DMS153 (cell line): Measurements from ENCODE around the gene SND1.

Experiments
- DNase-seq: peaks from one replicate; lab custom pipeline; 2025; lab: John Stamatoyannopoulos, UW

Gene SND1

DNA sequence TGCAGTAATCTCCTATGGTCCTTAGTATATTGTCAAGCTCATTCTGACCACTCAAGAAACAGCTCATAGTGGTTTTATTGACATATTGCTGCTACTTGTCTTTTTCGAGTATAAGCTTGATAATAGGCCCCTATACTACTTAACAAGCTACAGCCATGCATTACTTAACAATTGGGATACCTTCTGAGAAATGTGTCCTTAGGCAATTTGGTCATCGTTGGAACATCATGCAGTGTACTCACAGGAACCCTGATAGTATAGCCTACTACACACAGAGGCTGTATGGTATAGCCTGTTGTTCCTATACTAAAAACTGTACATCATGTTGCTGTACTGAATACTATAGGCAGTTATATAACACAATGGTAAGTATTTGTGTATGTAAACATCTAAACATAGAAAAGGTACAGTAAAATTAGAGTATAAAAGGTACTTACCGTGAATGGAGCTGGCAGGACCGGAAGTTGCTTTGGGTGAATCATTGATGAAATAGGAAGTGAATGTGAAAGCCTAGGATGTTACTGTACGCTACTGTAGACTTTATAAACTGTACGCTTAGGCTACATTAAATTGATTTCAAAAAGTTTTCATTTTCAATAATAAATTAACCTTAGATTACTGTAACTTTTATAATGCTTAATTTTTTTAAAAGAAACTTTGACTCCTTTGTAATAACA is 218.4 kb downstream of the SND1 start:
- no peak for DNase-seq

DNA sequence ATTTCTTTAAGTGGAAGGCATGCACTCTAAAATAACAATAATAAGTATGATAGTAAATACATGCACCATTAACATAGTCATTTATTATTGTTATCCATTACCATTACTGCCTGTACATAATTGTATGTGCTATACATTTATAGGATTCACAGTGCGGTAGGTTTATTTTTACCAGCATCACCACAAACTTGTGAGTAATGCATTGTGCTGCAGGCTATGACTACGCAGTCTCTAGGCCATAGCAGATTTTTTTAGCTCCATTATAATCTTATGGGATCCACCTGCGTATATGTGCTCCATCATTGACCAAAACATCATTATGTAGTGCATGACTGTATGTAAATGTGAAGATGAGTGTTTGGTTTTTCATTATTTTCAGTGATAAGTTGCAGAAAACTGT is 219.2 kb downstream of the SND1 start:
- no peak for DNase-seq

DNA sequence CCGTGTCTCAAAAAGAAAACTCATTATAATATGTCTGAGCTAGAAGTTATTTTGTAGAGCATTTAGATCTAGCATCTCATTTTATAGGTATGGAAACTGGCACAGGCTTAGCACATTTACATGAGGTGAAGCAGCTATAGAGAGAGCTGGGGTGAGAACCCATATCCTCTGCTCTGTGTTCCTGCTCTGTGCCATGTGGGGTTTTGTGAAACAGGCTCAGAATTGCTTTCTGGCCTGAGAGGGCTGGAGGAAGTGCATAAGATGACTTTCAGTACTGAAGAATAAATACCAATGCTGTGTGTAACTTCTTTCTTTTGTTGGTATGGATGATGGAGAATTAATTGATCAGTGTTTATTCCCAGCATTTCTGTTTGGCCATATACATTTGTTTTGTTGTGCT is 220.1 kb downstream of the SND1 start:
- no peak for DNase-seq

DNA sequence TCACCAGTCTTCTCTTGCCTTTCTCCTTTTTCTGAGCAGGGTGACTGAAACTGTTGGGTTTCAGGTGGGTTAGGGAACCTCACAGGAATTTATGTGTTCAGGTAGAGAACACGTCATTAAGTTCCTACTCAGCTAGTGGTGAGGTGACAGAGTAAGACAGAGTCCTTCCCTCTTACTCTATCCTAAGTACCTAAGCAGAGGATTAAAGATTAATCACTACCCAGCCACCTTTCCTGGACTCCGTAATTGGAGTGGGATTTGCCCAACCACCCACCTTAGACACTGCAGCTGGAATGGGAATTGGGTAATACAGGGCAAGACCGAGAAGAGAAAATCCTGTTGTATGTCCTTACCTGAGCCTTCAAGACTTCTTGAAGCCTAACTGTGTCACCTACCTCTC is 221.2 kb downstream of the SND1 start:
- no peak for DNase-seq

DNA sequence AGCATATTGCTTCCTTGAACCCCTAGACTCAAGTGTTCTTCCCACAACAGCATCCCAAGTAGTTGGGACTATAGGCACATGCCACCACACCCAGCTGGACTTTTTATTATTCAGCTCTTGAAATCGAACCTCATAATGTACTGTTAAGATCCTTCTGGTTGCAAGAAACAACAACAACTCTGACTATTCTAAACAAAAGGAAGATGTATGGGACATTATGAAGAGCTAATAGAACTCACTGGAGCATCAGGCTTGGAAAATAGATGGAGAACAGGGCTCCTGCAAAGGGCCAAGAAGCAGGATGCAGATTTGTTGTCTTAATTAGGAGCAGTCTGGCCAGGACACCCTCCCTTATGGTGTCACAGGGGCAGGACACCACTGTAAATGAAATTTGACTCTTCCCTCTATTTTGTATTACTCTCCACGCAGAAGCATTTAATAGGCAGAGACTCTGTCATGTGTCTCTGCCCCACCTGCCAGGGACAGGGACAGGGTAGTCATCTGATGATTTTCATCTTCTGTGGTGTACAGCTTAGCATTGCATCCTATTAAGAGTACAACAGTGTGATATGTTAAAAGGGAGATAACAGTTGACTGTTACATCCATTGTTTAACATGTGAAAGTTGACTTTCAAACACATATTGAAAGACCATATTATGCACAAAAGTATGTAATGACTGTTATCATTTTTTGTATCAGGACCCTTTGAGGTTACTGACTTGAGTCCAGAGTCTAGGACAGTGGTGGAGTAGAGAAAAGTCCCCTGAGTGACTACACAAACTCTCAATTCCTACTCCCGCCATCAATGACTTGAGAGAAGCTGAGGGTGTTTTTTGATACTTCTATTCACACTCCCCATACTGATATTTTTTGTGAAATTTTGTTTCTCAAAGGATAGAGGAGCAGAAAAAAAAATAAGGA is 222.0 kb downstream of the SND1 start:
- no peak for DNase-seq

DNA sequence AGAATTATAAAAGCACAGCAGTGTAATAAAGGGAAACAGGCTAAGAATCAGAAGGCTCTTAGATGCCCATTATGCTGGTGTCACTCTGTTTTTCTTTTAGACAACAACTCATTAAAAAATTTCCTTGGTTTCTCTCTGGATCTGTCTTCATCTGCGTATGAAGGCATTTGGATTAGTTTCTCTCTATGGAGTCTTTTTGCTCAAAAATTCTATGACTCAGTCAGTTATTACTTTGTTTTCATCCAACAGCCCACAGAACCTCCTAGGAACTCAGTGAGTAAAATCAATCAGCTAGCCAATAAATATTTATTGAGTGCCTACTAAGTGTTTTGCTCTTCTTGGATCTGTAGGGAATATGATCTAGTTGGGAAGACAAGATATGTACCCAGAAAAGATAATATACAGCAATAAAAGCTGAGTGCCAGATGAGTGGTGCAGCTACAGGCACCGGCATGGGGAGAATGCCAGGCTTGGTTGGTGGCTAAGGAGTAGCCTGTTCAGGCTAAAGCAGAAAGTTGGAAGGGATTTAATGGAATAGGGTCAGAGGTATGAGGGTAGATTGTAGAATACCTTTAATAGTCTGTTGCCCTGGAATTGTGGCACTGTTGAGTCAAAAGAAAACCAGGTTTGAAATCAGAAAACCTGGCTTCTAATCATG is 223.1 kb downstream of the SND1 start:
- no peak for DNase-seq

DNA sequence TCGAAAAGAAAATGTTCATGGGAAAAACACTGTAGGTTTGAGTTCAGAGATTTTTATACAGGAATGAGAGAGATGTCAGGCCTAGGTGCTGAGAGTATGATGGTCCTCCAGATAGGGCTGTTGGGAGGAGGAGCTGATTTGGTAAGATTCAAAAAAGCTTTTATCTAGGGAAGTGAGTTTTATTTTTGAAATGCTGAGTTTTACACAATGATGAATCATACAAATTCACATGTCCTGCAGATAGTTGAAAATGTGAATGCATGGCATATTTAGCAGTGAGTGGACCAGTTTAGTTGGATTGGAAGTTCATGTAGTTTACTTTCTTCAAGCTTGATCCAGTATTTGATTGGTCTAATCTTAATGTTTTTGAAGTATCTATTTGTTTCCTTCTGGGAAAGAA is 224.4 kb downstream of the SND1 start:
- no peak for DNase-seq

DNA sequence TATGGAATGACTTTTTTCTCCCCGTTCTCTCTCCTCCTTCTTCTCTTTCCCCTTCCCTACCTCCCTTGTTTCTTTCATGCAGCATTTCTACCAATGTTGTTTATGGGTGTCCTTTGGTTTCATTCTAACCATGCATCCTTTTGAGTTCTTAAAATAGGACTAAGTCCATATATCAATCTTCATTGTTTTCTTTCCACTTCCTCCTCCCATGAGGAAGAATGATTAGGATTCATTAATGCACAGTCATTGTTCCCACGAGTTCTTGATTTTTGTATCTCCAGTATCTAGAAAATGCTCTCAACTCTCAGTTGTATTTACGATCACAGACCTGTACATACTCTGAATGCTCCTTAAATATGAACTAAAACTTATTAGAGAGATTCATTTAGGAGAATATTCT is 226.0 kb downstream of the SND1 start:
- DNase-seq = no peak

DNA sequence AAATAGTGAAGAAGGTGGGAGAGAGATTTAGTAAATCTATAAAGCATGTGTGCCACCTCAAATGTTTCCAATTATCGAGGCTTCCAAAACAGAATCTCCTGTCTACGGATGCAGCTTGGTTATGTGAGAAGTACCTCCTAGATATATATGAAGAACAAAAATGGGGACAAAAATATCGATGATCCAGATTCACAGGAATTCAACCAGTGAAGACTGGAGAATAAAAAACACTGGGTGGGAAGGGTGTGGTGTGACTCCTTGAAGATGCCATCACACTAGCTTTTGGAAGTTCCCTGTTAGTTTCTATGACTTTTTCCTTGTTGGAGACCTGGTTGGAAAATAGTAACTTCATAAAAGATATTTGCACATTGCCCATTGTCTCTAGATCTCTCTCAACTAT is 226.8 kb downstream of the SND1 start:
- DNase-seq = no peak

DNA sequence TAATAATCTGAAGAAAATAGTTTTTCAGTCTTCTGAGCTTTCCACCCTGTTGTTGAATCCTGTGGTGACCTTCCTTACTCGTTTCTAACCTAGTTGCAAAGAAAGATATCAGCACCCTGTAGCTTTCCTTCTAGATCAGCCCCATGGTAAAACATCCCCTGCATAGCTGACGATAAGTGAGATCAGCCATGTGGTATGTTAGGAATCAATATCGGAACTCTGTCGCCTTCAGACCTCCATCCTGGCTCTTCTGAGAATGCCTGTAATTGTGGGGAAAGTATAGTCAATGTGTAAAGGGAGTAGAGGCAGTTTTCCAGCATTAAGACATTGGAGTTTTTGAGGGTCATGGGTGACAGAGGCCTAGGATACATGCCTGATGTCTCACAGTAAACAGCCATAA is 227.4 kb downstream of the SND1 start:
- no peak for DNase-seq

DNA sequence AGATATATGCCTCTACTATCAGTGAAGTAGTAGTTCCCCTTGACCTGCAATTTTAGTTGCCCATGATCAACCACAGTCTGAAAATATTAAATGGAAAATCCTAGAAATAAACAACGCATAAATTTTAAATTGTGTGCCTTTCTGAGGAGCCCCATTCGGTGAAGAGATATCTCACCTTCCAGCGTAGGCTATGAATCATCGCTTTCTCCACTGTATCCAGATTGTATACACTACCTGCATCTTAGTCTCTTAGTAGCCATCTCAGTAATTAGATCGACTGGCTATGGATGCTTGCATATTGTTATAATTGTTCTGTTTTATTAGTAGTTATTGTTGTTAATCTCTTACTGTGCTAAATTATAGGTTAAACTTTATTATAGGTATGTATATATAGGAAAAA is 227.9 kb downstream of the SND1 start:
- DNase-seq = no peak

DNA sequence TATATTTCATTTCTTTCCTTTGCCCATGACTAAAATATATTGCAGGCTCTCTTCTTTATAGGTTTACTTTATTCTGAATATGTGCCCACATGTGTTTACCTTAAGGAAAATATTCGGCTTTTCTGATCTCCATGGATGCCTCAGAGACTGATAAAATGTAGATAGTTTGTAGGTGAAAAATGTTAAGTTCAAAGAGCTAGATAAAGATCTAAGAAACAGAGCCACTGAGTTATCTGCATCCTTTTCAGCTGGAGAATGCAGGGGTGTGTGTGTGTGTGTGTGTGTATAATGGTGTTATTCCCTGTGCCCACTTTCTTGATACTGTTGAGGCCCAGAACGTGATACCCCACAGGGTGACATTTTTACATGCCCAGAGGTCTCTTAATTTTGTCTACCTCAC is 228.5 kb downstream of the SND1 start:
- no peak for DNase-seq

DNA sequence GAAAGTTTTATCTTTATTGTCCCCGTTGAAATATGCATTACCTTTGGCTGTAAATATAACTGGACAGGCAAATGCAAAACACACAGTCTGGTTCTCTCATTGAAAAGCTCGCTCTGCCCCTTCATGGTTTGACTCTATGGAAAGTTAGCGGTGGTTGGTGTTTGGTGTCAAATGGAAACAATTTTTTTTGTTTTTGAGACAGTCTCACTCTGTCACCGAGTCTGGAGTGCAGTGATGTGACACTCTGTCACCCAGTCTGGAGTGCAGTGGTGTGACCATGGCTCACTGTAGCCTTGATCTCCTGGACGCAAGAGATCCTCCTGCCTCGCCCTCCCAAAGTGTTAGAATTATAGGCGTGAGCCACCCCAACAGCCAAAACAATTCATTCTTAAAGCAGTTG is 229.6 kb downstream of the SND1 start:
- DNase-seq = no peak

DNA sequence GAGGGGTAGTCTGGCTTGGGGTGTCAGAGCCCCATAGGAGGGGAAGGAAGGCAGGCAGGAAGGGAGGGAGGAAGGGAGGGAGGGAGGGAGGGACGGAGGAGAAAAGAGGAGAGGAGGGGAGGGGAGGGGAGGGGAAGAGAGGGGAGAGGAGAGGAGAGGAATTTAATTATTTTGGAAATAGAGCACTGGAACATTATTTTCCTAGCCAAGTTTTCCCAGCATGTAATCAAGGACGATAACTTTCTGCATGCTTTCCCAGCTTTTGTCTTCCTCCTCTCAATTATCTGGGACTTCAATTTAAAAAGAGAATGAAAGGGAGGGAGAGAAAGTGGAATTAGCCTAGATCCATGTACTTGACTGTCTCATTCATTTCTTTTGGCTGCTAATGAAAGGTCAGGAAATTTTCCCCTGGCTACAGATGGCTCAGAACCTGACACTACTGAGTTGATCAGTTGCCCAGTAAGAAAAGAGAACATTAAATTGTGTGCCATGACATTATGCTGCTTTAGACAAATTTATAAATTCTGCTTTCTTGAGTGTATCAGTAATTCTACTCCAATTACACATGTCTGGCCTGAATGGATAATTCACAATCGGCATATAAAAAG is 230.4 kb downstream of the SND1 start:
- no peak for DNase-seq

DNA sequence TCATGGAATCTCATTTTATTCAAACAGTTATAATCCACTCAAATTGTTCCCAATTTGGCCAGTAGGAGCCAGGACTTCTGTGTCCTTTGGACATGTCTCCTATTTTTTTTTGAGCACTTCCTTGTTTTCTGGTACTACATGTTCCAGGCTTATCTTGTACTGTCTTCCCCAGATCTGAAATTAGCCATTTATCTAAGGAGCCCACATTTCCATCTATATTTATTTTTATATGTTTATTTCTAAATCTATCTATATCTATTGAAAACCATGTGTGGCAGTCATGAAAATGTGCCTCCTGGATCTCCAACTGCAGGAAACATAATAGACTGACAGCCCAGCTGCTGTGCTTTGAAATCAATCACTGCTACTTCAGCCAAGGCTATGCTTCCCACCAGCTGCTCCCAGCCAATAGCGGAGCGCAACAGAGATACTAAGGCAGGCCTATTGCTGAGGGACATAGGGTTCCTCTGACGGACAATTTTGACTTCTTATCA is 232.1 kb downstream of the SND1 start:
- DNase-seq = no peak

DNA sequence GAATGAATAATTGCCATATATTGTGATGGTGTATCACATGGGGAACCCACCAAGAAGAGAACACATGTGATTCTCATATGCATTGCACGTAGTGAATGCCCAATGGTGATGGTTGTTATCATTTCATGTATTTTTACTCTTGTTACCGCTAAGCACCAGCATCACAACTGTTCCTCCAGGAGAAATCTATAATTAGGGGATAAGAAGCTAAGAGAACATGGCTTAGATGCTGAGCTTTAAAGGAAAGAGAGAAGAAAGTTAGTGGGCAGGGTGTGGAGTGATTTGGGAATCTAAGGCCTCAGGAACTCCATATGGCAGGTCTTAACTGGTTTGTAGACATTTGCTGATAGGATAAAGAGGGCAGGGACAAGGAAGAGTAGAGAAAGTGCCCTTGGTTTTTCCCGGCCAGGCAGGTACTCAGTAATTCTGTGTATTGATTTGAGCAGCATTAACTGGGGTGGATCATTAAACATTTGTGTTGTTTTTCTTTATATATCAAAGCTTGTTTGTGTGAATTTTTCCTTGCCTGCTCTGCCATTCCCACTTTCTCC is 233.3 kb downstream of the SND1 start:
- no peak for DNase-seq

DNA sequence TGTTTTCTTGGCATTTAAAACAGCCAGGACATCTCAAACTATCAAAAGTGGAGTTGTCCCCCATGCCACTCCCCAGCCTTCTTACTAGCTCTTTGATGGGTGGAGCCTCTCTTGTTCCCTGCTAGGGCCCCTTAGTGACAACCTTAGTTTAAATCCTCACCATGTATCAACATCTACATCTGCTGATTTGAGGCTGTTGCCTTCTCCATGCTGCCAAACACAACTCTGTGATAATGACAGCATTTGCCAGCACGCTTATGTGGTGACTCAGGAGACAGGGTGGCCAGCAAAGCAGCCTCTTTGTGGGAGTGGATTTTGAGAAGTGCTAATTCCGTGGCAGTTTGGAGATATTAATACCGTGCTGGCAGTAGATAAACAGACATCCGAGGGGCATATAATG is 233.8 kb downstream of the SND1 start:
- no peak for DNase-seq

DNA sequence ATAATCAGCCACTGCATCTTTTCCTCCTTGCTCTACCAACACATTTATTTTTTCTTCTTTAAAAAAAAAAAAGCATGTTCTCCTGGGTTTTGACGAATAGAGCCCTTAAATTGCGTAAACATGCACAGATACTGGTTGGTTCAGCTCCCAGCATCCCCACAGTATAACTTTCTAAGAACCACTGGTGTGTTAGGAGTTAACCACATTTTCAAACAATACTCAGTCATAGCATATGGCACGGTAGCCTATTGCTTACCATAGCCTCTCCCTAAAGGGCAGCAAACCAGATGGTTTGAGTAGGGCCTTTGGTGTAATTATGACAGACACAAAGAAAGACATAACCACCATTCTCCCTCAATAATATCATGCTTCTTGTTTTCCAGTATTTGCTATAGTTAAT is 234.3 kb downstream of the SND1 start:
- DNase-seq = no peak

DNA sequence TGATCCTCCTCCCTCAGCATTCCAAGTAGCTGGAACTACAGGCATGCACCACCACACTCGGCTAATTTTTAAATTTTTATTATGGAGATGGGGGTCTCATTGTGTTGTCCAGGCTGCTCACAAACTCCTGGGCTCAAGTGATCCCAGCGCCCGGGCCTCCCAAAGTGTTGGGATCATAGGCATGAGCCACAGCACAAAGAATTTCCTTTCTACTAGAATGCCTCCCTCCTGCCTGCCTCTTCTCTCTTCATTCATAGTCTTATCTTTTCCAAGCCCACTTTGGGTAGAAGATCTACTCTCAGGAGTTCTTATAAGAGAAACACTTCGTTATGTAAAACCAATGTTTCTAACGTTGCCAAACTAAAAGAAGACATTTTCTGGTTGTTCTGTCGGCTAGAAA is 235.1 kb downstream of the SND1 start:
- no peak for DNase-seq

DNA sequence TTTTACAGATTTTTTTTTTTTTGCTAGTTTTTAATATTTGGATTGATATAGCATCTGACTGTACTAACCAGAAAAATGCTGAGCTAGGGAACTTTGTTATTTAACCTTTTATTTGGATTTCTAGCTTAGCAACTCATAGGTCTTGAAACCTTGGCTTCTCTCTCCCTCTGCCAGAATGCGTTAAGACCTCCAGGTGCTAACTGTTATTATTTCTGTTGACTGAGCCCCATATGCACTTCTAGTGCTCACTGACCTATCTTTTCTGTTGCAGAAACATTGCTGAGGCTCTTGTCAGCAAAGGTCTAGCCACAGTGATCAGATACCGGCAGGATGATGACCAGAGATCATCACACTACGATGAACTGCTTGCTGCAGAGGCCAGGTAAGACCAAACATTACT is 235.6 kb downstream of the SND1 start:
- DNase-seq = no peak

DNA sequence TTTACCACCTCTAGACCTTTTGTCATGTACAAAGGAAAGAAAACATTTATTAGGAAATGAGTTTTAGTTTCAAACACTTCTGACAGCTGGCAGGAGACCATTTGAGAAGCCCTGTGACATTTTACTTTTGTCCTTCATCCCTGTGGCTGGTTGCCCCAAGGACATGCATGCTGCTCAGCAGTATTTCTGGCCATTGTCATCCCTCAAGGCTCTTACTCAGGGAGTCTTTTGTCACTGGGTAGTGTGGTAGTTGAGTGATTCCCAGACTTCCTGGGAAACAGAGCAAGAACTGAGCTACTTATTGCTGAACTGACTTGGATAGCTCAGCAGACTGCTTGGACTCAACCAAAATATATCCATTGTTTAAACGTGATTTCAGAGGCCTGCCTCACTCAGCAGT is 236.4 kb downstream of the SND1 start:
- no peak for DNase-seq

DNA sequence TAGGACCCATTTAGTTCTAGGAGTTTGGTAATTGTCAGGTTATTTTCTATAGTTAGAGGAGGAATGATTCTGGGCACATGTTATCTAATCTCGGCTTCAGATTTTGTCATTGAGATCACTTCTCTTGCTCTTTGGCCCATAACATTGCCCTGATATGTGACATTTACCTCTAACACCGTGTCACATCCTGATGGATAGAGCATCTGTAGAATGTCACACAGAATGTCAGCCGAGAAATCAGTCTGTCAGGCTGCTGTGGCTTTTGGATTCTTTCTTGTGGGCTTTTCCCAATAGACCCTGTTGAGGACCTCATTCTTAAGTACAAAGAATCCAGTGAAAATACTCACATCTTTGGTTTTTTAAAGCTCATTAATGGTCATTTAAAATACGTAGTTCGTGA is 236.8 kb downstream of the SND1 start:
- no peak for DNase-seq
